HG02840 (cell line): ENCODE measurements around the gene RMI2.

Experiments used
- ATAC-seq: cut with Tn5 transposase; IDR thresholded peaks from one replicate; pipeline ENCODE4 v1.9.1; 2021; ENCODE audit warnings: mild to moderate bottlenecking, moderate library complexity, moderate number of reproducible peaks; ENCODE audit not compliant: unreplicated experiment, low FRiP score

The RMI2 gene

GRCh38 chr16:11309895-11310633 is 35.2 kb upstream of the RMI2 start:
- no peak for ATAC-seq

- ATAC-seq = no peak
Measured at GRCh38 chr16:11310634-11310977, 34.7 kb upstream of the RMI2 start.

- ATAC-seq = peak; percentile 43
Measured at GRCh38 chr16:11310997-11311561, 34.2 kb upstream of the RMI2 start.

- no peak for ATAC-seq
Measured at GRCh38 chr16:11312718-11313492, 32.4 kb upstream of the RMI2 start.

- no peak for ATAC-seq
Measured at GRCh38 chr16:11313493-11314308, 31.6 kb upstream of the RMI2 start.

GRCh38 chr16:11314309-11314894 is 30.9 kb upstream of the RMI2 start:
- ATAC-seq = no peak

GRCh38 chr16:11315510-11315909 is 29.7 kb upstream of the RMI2 start:
- no peak for ATAC-seq

- no peak for ATAC-seq
Measured at GRCh38 chr16:11316331-11317015, 28.8 kb upstream of the RMI2 start.

GRCh38 chr16:11318817-11319216 is 26.4 kb upstream of the RMI2 start:
- ATAC-seq = no peak

- no peak for ATAC-seq
Measured at GRCh38 chr16:11319529-11320146, 25.6 kb upstream of the RMI2 start.

GRCh38 chr16:11320170-11320569 is 25.1 kb upstream of the RMI2 start:
- no peak for ATAC-seq

GRCh38 chr16:11321662-11322061 is 23.6 kb upstream of the RMI2 start:
- ATAC-seq = no peak

GRCh38 chr16:11322823-11323222 is 22.4 kb upstream of the RMI2 start:
- ATAC-seq = no peak

- no peak for ATAC-seq
Measured at GRCh38 chr16:11323551-11324336, 21.5 kb upstream of the RMI2 start.

- no peak for ATAC-seq
Measured at GRCh38 chr16:11325404-11326083, 19.7 kb upstream of the RMI2 start.

- no peak for ATAC-seq
Measured at GRCh38 chr16:11326084-11326736, 19.0 kb upstream of the RMI2 start.

GRCh38 chr16:11326737-11327276 is 18.5 kb upstream of the RMI2 start:
- no peak for ATAC-seq
